ENCODE data around the gene AAK1. TPM values are rescaled to one million over a fixed set of nuclear protein-coding genes. Genes with fewer than 3 reads are reported as not detected.

The AAK1 gene
- total RNA-seq, 1 donor from 2014 or later, result 66.4 TPM

DNA sequence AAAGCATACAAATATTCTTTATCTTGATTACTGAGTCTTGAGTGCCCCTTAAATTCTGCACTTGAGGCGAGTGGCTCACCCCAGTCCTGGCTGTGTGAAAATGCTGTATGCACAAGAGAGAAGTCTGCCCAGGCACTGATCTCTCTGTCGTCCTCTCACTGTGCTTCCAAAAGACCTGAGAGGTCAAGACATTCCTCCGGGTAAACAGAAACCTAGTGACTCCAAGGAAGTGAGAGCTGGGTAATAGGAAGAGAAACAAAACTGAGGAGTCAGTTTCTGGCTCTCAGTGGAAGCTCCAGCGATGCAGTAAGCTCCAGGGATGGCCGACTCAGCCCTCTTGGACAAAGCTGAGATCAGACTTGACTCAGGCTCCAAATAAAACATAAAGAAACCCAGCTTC lies 70.9 kb downstream of the AAK1 start:
- Mint-ChIP-seq H3K36me3 (peaks cover 2% of the 10 kb centered on the region), H3K9me3 (no peaks in the 10 kb centered on the region), H3K4me1 (peaks cover 12% of the 10 kb centered on the region), H3K4me3 (no peak overlapping the region), H3K27me3 (ENCODE audit: low read depth) (no peaks in the 10 kb centered on the region), H3K27ac (no peak overlapping the region)
- no peak for DNase-seq (ENCODE audit: low spot score in 2 of 2, unreplicated experiment in 2 of 2)
- TF ChIP-seq, protein P1, sequence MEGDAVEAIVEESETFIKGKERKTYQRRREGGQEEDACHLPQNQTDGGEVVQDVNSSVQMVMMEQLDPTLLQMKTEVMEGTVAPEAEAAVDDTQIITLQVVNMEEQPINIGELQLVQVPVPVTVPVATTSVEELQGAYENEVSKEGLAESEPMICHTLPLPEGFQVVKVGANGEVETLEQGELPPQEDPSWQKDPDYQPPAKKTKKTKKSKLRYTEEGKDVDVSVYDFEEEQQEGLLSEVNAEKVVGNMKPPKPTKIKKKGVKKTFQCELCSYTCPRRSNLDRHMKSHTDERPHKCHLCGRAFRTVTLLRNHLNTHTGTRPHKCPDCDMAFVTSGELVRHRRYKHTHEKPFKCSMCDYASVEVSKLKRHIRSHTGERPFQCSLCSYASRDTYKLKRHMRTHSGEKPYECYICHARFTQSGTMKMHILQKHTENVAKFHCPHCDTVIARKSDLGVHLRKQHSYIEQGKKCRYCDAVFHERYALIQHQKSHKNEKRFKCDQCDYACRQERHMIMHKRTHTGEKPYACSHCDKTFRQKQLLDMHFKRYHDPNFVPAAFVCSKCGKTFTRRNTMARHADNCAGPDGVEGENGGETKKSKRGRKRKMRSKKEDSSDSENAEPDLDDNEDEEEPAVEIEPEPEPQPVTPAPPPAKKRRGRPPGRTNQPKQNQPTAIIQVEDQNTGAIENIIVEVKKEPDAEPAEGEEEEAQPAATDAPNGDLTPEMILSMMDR (IDR thresholded peaks at IDR 0.05; ENCODE audit: unreplicated experiment), result no peak

DNA sequence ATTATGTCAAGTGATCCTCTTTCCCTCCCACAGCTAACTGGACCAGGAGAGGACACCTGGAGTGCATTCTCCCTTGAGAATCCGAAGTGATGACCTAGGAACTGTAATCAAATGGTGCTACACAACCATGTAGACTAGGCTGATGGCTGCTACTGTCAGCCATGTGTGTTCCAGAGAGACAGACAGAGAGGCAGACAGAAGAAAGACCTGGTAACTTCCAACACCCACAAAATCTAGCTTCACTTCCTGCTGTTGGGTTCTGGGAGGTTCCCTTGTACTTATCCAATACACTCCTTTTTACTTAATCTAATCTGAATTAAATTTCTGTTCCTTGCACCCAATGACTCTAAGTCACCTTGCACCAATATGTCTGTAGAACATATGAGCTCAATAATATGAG lies 72.3 kb downstream of the AAK1 start:
- Mint-ChIP-seq H3K4me1 (peaks cover 2% of the 10 kb centered on the region), H3K27me3 (ENCODE audit: low read depth) (no peaks in the 10 kb centered on the region), H3K9me3 (no peaks in the 10 kb centered on the region), H3K4me3 (no peak overlapping the region), H3K36me3 (peaks cover 2% of the 10 kb centered on the region), H3K27ac (no peak overlapping the region)
- TF ChIP-seq, protein P1 (IDR thresholded peaks at IDR 0.05; ENCODE audit: unreplicated experiment), result no peak
- no peak for DNase-seq (ENCODE audit: low spot score in 2 of 2, unreplicated experiment in 2 of 2)

GRCh38 chr2:69570474-69570873 lies 73.1 kb downstream of the AAK1 start:
- H3K4me3 Mint-ChIP-seq, result no peak overlapping the region
- H3K9me3 Mint-ChIP-seq, result no peaks in the 10 kb centered on the region
- TF ChIP-seq, protein P1 (IDR thresholded peaks at IDR 0.05; ENCODE audit: unreplicated experiment), result no peak
- no peak overlapping the region for H3K27ac Mint-ChIP-seq
- H3K4me1 Mint-ChIP-seq, result peaks cover 2% of the 10 kb centered on the region
- H3K27me3 Mint-ChIP-seq (ENCODE audit: low read depth), result no peaks in the 10 kb centered on the region
- DNase-seq (ENCODE audit: low spot score in 2 of 2, unreplicated experiment in 2 of 2), result no peak
- peaks cover 2% of the 10 kb centered on the region for H3K36me3 Mint-ChIP-seq

DNA sequence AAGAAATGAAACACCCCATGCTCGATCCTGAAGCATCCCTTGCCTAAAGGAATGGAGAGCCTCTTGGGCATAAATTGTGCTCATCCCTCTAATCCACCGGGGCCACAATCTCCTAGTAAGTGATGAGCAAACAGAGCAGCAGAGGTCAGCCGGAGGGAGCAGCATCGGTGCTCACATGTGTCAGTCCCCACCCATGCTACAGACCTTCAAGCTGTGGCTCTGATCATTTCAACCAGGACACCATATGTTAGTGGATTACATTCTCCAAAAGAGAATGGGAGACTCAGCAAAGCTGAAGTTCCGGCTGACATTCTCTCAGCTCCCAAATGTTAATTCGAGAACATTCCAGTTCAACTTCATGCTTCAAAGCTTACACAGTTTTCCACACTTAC lies 75.6 kb downstream of the AAK1 start:
- H3K27me3 Mint-ChIP-seq (ENCODE audit: low read depth), result no peaks in the 10 kb centered on the region
- H3K27ac Mint-ChIP-seq, result no peak overlapping the region
- no peak overlapping the region for H3K4me3 Mint-ChIP-seq
- TF ChIP-seq, protein P1 (IDR thresholded peaks at IDR 0.05; ENCODE audit: unreplicated experiment), result no peak
- DNase-seq (ENCODE audit: low spot score in 2 of 2, unreplicated experiment in 2 of 2), result no peak
- H3K36me3 Mint-ChIP-seq, result peaks cover under 1% of the 10 kb centered on the region
- H3K4me1 Mint-ChIP-seq, result peaks cover 5% of the 10 kb centered on the region
- H3K9me3 Mint-ChIP-seq, result no peaks in the 10 kb centered on the region

GRCh38 chr2:69567157-69567908 lies 76.2 kb downstream of the AAK1 start:
- no peak for DNase-seq (ENCODE audit: low spot score in 2 of 2, unreplicated experiment in 2 of 2)
- peaks cover 5% of the 10 kb centered on the region for H3K4me1 Mint-ChIP-seq

More at GRCh38 chr2:69567157-69567908, 76.2 kb downstream of the AAK1 start:
- TF ChIP-seq, protein P1 (IDR thresholded peaks at IDR 0.05; ENCODE audit: unreplicated experiment), result no peak
- no peaks in the 10 kb centered on the region for H3K27me3 Mint-ChIP-seq (ENCODE audit: low read depth)
- no peaks in the 10 kb centered on the region for H3K36me3 Mint-ChIP-seq
- H3K9me3 Mint-ChIP-seq, result no peaks in the 10 kb centered on the region
- H3K27ac Mint-ChIP-seq, result no peak overlapping the region
- no peak overlapping the region for H3K4me3 Mint-ChIP-seq
